Activated gamma-delta T cell treated with anti-CD3 and anti-CD28 coated beads, Interleukin-2, amount 50 U/mL, for 16 hours (primary cell): Measurements from ENCODE around the gene CCR9.

Experiments used
- DNase-seq: peaks from one replicate; pipeline ENCODE4 v3.0.0-alpha.2; 2020; ENCODE audit warnings: low read depth

The CCR9 gene

GRCh38 chr3:45909542-45909941 lies 23.2 kb downstream of the CCR9 start:
- no peak for DNase-seq

GRCh38 chr3:45910892-45911291 lies 24.5 kb downstream of the CCR9 start:
- no peak for DNase-seq

- no peak for DNase-seq
These were observed 25.3 kb downstream of the CCR9 start for GRCh38 chr3:45911511-45912226.

GRCh38 chr3:45912435-45912834 lies 26.1 kb downstream of the CCR9 start:
- DNase-seq = no peak

- DNase-seq = no peak
These were observed 28.2 kb downstream of the CCR9 start for GRCh38 chr3:45914362-45915058.

GRCh38 chr3:45915059-45915439 lies 28.7 kb downstream of the CCR9 start:
- DNase-seq = no peak

- peak; percentile 71 for DNase-seq
These were observed 29.3 kb downstream of the CCR9 start for GRCh38 chr3:45915518-45916231.

GRCh38 chr3:45917146-45917898 lies 31.0 kb downstream of the CCR9 start:
- no peak for DNase-seq

- DNase-seq = no peak
These were observed 35.1 kb downstream of the CCR9 start for GRCh38 chr3:45921158-45922038.

GRCh38 chr3:45922039-45922326 lies 35.6 kb downstream of the CCR9 start:
- DNase-seq = no peak

- DNase-seq = no peak
These were observed 36.7 kb downstream of the CCR9 start for GRCh38 chr3:45922950-45923590.

- no peak for DNase-seq
These were observed 37.4 kb downstream of the CCR9 start for GRCh38 chr3:45923755-45924154.

GRCh38 chr3:45927881-45928280 lies 41.5 kb downstream of the CCR9 start:
- DNase-seq = no peak

- peak; percentile 50 for DNase-seq
These were observed 42.8 kb downstream of the CCR9 start for GRCh38 chr3:45929042-45929679.

GRCh38 chr3:45931496-45931895 lies 45.2 kb downstream of the CCR9 start:
- DNase-seq = no peak

- no peak for DNase-seq
These were observed 45.8 kb downstream of the CCR9 start for GRCh38 chr3:45932112-45932511.

GRCh38 chr3:45933591-45933990 lies 47.2 kb downstream of the CCR9 start:
- DNase-seq = no peak

GRCh38 chr3:45936261-45936660 lies 49.9 kb downstream of the CCR9 start:
- no peak for DNase-seq

- no peak for DNase-seq
These were observed 51.1 kb downstream of the CCR9 start for GRCh38 chr3:45937206-45938042.

GRCh38 chr3:45938043-45938435 lies 51.7 kb downstream of the CCR9 start:
- DNase-seq = no peak
